Fibroblast of skin of left biceps (primary cell): ENCODE data around the gene SKAP1.
"Not testable (repeated sequence)": the region's sequence is repeated elsewhere in the genome, so short reads cannot be mapped to it uniquely, and the experiment has no call there.

ENCODE experiments used
- DNase-seq, 2 experiments: peaks; one replicate each; pipeline ENCODE4 v3.0.0-alpha.2; 2013; ENCODE audit warnings: low read depth in 2 of 2

SKAP1 gene

GRCh38 chr17:48211011-48211410 is 219.0 kb downstream of the SKAP1 start:
- DNase-seq: no peak

GRCh38 chr17:48209973-48210372 is 220.0 kb downstream of the SKAP1 start:
- no peak for DNase-seq

- DNase-seq: no peak
These were observed 222.1 kb downstream of the SKAP1 start for GRCh38 chr17:48207776-48208544.

- not testable (repeated sequence) for DNase-seq
These were observed 223.0 kb downstream of the SKAP1 start for GRCh38 chr17:48207036-48207435.

GRCh38 chr17:48202959-48203358 is 227.1 kb downstream of the SKAP1 start:
- no peak for DNase-seq

- DNase-seq: no peak
These were observed 231.0 kb downstream of the SKAP1 start for GRCh38 chr17:48198950-48199541.

- DNase-seq: no peak
These were observed 234.1 kb downstream of the SKAP1 start for GRCh38 chr17:48195910-48196309.

- peak; percentile 8 to 12 for DNase-seq
These were observed 235.9 kb downstream of the SKAP1 start for GRCh38 chr17:48194097-48194550.

GRCh38 chr17:48192321-48192731 is 237.7 kb downstream of the SKAP1 start:
- no peak for DNase-seq

- DNase-seq: no peak
These were observed 238.7 kb downstream of the SKAP1 start for GRCh38 chr17:48191362-48191761.

- no peak for DNase-seq
These were observed 239.1 kb downstream of the SKAP1 start for GRCh38 chr17:48190871-48191270.

GRCh38 chr17:48187872-48188608 is 242.0 kb downstream of the SKAP1 start:
- no peak for DNase-seq

- not testable (repeated sequence) for DNase-seq
These were observed 243.7 kb downstream of the SKAP1 start for GRCh38 chr17:48186317-48186716.

GRCh38 chr17:48184721-48185120 is 245.3 kb downstream of the SKAP1 start:
- no peak for DNase-seq

- DNase-seq: no peak
These were observed 248.4 kb downstream of the SKAP1 start for GRCh38 chr17:48181653-48182052.

GRCh38 chr17:48180842-48181629 is 249.0 kb downstream of the SKAP1 start:
- DNase-seq: no peak

- DNase-seq: no peak
These were observed 250.7 kb downstream of the SKAP1 start for GRCh38 chr17:48179071-48179945.

GRCh38 chr17:48178317-48178716 is 251.7 kb downstream of the SKAP1 start:
- DNase-seq: no peak

GRCh38 chr17:48177816-48178215 is 252.2 kb downstream of the SKAP1 start:
- DNase-seq: no peak

- DNase-seq: no peak
These were observed 253.6 kb downstream of the SKAP1 start for GRCh38 chr17:48176471-48176855.
